K562 (cell line): ENCODE measurements around the gene ARHGAP23. TPM values are rescaled to one million over a fixed set of nuclear protein-coding genes. Genes with fewer than 3 reads are reported as not detected.

Experiments
- ATAC-seq: fragments of 200-7000 bp; cut with Tn5 transposase; 3 replicates; pipeline ENCODE4 v1.9.1; 2020; ENCODE audit warnings: moderate library complexity
- BruUV-seq: library from RNA; stranded (reverse); fragments of 400-500 nt; replicated peaks from 2 replicates; lab custom pipeline; 2021; lab: Mats Ljungman, UMichigan
- CTCF ChIA-PET: fragments of 300-600 bp; formaldehyde crosslinking; extraction: SDS; loops from one replicate; lab custom pipeline; 2021; ENCODE audit warnings: low intra/inter-chr PET ratio; lab: Yijun Ruan, JAX
- POLR2A ChIA-PET: fragments of 300-600, 350-650 bp; sonication (Branson Sonifier 250); formaldehyde crosslinking; extraction: SDS; loops from one replicate; lab custom pipeline; 2021; ENCODE audit warnings: antibody characterized with exemption, inconsistent platforms; lab: Yijun Ruan, JAX
- DNase-seq, 4 experiments: peaks; one replicate each; pipeline versions ENCODE4 v3.0.0 to v3.0.0-alpha.2; 2011 to 2018; ENCODE audit warnings: low spot score in 3 of 4, mixed read lengths in 3 of 4; ENCODE audit errors: extremely low read depth in 1 of 4
- FAIRE-seq: peaks from 2 replicates; lab custom pipeline; 2011; peaks lifted over from hg19 to GRCh38; lab: Jason Lieb, UNC
- H2AFZ ChIP-seq: 2 replicates; pipeline ENCODE4 v1.6.0; 2011; ENCODE audit warnings: low read depth, low read length, control low read depth, inconsistent platforms
- H3K27ac ChIP-seq: fragments of 200-600 bp; 3 replicates; pipeline ENCODE4 v1.8.0; 2011; ENCODE audit warnings: low read depth, mild to moderate bottlenecking, control low read depth, inconsistent platforms, low read length, moderate library complexity, mixed read lengths; ENCODE audit errors: extremely low read depth
- H3K27me3 ChIP-seq, 2 experiments: fragments of 300-600 bp in 1 of 2; 2 replicates in 1 of 2; 3 replicates in 1 of 2; pipeline versions ENCODE4 v1.6.0 to v1.8.0; 2011; ENCODE audit warnings: inconsistent platforms in 2 of 2, low read length in 2 of 2, mild to moderate bottlenecking in 1 of 2, mixed read lengths in 1 of 2, moderate library complexity in 1 of 2; ENCODE audit not compliant: control insufficient read depth in 2 of 2, insufficient read depth in 2 of 2
- H3K36me3 ChIP-seq: fragments of 300-600 bp; 3 replicates; pipeline ENCODE4 v1.8.0; 2011; ENCODE audit warnings: mild to moderate bottlenecking, low read length, inconsistent platforms; ENCODE audit not compliant: control insufficient read depth, insufficient read depth
- H3K4me1 ChIP-seq, 2 experiments: fragments of 200-600 bp in 1 of 2; replicated peaks in 1 of 2; 2 replicates in 1 of 2; 3 replicates in 1 of 2; pipeline versions ENCODE4 v1.5.1 to v1.8.0; 2011; ENCODE audit warnings: inconsistent platforms in 2 of 2, low read length in 2 of 2, mild to moderate bottlenecking in 1 of 2, mixed read lengths in 1 of 2, moderate library complexity in 1 of 2; ENCODE audit not compliant: control insufficient read depth in 2 of 2, insufficient read depth in 2 of 2
- H3K4me2 ChIP-seq: 2 replicates; pipeline ENCODE4 v1.6.1; 2011; ENCODE audit warnings: low read length, control low read depth, inconsistent platforms, mixed read lengths; ENCODE audit not compliant: insufficient read depth
- H3K4me3 ChIP-seq: fragments of 200-600 bp; sonication (generic), shearing (Covaris generic); 2 replicates; pipeline ENCODE4 v1.5.1; 2016; ENCODE audit warnings: control low read depth, inconsistent platforms
- H3K79me2 ChIP-seq: fragments of 200-600 bp; 3 replicates; pipeline ENCODE4 v1.8.0; 2011; ENCODE audit warnings: low read length, inconsistent platforms; ENCODE audit not compliant: control insufficient read depth, insufficient read depth
- H3K9ac ChIP-seq, 2 experiments: 2 replicates each; pipeline versions ENCODE4 v1.6.0 to v1.6.1; 2011; ENCODE audit warnings: low read depth in 2 of 2, low read length in 2 of 2, control low read depth in 1 of 2, inconsistent platforms in 1 of 2, mild to moderate bottlenecking in 1 of 2, mixed read lengths in 1 of 2; ENCODE audit not compliant: insufficient read depth in 1 of 2
- H3K9me1 ChIP-seq: one replicate; pipeline ENCODE4 v1.6.0; 2011; ENCODE audit warnings: inconsistent platforms, mild to moderate bottlenecking, low read length, moderate library complexity; ENCODE audit not compliant: control insufficient read depth, insufficient read depth
- H3K9me3 ChIP-seq: replicated peaks from 2 replicates; pipeline ENCODE4 v1.5.1; 2011; ENCODE audit warnings: low read depth, low read length, inconsistent platforms; ENCODE audit not compliant: control insufficient read depth, insufficient read depth
- H4K20me1 ChIP-seq: replicated peaks from 2 replicates; pipeline ENCODE4 v1.6.1; 2011; ENCODE audit warnings: low read length, inconsistent platforms, mixed read lengths; ENCODE audit not compliant: control insufficient read depth, insufficient read depth
- ESRRB ChIP-seq: fragments of 250-450 bp; sonication (Bioruptor Pico); IDR thresholded peaks from 2 replicates; pipeline ENCODE4 v1.5.0; 2020; ENCODE audit warnings: mild to moderate bottlenecking, moderate library complexity, borderline replicate concordance
- GABPA ChIP-seq: fragments of 200-800 bp; sonication (Bioruptor generic); conservative IDR thresholded peaks from 2 replicates; pipeline ENCODE4 v1.6.1; 2016; ENCODE audit warnings: low read depth, missing genetic modification characterization, missing compliant biosample characterization
- PHB ChIP-seq: fragments of 250-450 bp; sonication (Bioruptor Pico); IDR thresholded peaks from 2 replicates; pipeline ENCODE4 v1.5.0; 2021
- POLR2AphosphoS5 ChIP-seq: IDR thresholded peaks from 2 replicates; pipeline ENCODE4 v1.6.1; 2011; ENCODE audit warnings: mild to moderate bottlenecking, low read depth, low read length, moderate library complexity; ENCODE audit not compliant: control insufficient read depth, insufficient read depth
- RBM17 ChIP-seq: fragments of 200-400 bp; formaldehyde crosslinking; IDR thresholded peaks from 2 replicates; pipeline ENCODE4 v1.6.1; 2017; ENCODE audit warnings: low read depth, mild to moderate bottlenecking, low read length, borderline replicate concordance
- SMAD2 ChIP-seq: fragments of 150-350 bp; IDR thresholded peaks from 2 replicates; pipeline ENCODE4 v1.6.1; 2014; ENCODE audit warnings: low read depth, mild to moderate bottlenecking, low read length
- TBP ChIP-seq: optimal IDR thresholded peaks from 2 replicates; pipeline ENCODE3; 2011; ENCODE audit warnings: low read depth, low read length, improper control_type of control experiment
- U2AF1 ChIP-seq: fragments of 200-400 bp; formaldehyde crosslinking; optimal IDR thresholded peaks from 2 replicates; pipeline ENCODE3; 2017; ENCODE audit warnings: mild to moderate bottlenecking, low read depth, low read length, moderate library complexity
- ZFP1 ChIP-seq: fragments of 450-650 bp; formaldehyde crosslinking; IDR thresholded peaks from 2 replicates; pipeline ENCODE4 v1.4.0; 2020; ENCODE audit warnings: mild to moderate bottlenecking, mixed read lengths
- ZFPM2 ChIP-seq: fragments of 250-450 bp; sonication (Bioruptor Pico); IDR thresholded peaks from 2 replicates; pipeline ENCODE4 v1.5.1; 2022; ENCODE audit warnings: mild to moderate bottlenecking
- ZNF444 ChIP-seq: fragments of 250-450 bp; sonication (Bioruptor Pico); IDR thresholded peaks from 2 replicates; pipeline ENCODE4 v1.4.0; 2020; ENCODE audit warnings: mild to moderate bottlenecking, moderate library complexity
- ZNF445 ChIP-seq: fragments of 250-450 bp; sonication (Bioruptor Pico); IDR thresholded peaks from 2 replicates; pipeline ENCODE4 v1.4.0; 2020; ENCODE audit warnings: low read depth, mild to moderate bottlenecking, moderate library complexity
- ZNF696 ChIP-seq: fragments of 250-450 bp; sonication (Bioruptor Pico); conservative IDR thresholded peaks from 2 replicates; pipeline ENCODE4 v1.4.0; 2020; ENCODE audit warnings: mild to moderate bottlenecking, moderate library complexity
- WGBS: fragments of 100-300 bp; shearing (Covaris generic); methylation state at CpG from one replicate; pipeline ENCODE4 v1.1.6; 2016; ENCODE audit warnings: low coverage, mixed read lengths; ENCODE audit not compliant: insufficient coverage; ENCODE audit errors: missing lambda C conversion rate; 5-methylcytosine and 5-hydroxymethylcytosine counted together
- in situ Hi-C: fragments of 300-500 bp; cut with MboI; formaldehyde crosslinking; loops from 4 replicates; pipeline ENCODE4 v1.15.0; 2018; ENCODE audit warnings: inconsistent platforms, mixed read lengths
- intact Hi-C: fragments of 100-400 bp; cut with micrococcal nuclease; formaldehyde crosslinking; loops from 2 replicates; pipeline ENCODE4 v1.14.2; 2022
- polyA plus RNA-seq, 8 experiments: library from polyadenylated mRNA; depleted of rRNA in 4 of 8; stranded (reverse) in 5 of 8; unstranded in 3 of 8; fragments of >200 nt; fragmentation: Nextera tagmentation in 2 of 8; fragmentation: Illumina TruSeq in 1 of 8; extraction: Ambion mirVana in 2 of 8; extraction: Trizol in 1 of 8; gene quantifications; 2 replicates each; pipeline versions ENCODE4 v1.2.1 to v1.2.3, GENCODE V29; 2011 to 2014; ENCODE audit warnings: inconsistent platforms in 1 of 8, missing spikeins in 1 of 8
- total RNA-seq, 7 experiments: library from RNA; depleted of rRNA in 6 of 7; stranded (reverse); fragments of >200 nt in 6 of 7; fragmentation: Illumina TruSeq in 2 of 7; extraction: Trizol in 2 of 7; gene quantifications; 2 replicates each; pipeline versions ENCODE4 v1.2.1 to v1.2.3, GENCODE V29; 2011 to 2021; ENCODE audit warnings: low replicate concordance in 1 of 7
- TF ChIP-seq, protein P1 (sequence below): fragments of 250-450 bp; sonication (Bioruptor Pico); IDR thresholded peaks from 2 replicates; pipeline ENCODE4 v1.8.0; 2021; ENCODE audit warnings: moderate library complexity, mild to moderate bottlenecking, inconsistent platforms
- TF ChIP-seq, protein P2 (sequence below), 2 experiments: fragments of 450-650 bp in 1 of 2; IDR thresholded peaks; 2 replicates each; pipeline ENCODE4 v1.6.1; 2011 to 2017; ENCODE audit warnings: low read depth in 2 of 2, antibody characterized with exemption in 1 of 2, borderline replicate concordance in 1 of 2, low read length in 1 of 2, mild to moderate bottlenecking in 1 of 2, mixed read lengths in 1 of 2; ENCODE audit not compliant: control insufficient read depth in 1 of 2
- TF ChIP-seq, protein P3 (sequence below): fragments of 450-650 bp; IDR thresholded peaks from 2 replicates; pipeline ENCODE4 v1.7.1; 2018; ENCODE audit warnings: mild to moderate bottlenecking, low read depth; ENCODE audit not compliant: partially characterized antibody

ARHGAP23 gene
- total and polyA plus RNA-seq, 9 of the 15 experiments (the other 6 are each of a cell fraction or from before 2014, with no cell fraction given): 0.01 to 2.7 (median 0.70) TPM

DNA sequence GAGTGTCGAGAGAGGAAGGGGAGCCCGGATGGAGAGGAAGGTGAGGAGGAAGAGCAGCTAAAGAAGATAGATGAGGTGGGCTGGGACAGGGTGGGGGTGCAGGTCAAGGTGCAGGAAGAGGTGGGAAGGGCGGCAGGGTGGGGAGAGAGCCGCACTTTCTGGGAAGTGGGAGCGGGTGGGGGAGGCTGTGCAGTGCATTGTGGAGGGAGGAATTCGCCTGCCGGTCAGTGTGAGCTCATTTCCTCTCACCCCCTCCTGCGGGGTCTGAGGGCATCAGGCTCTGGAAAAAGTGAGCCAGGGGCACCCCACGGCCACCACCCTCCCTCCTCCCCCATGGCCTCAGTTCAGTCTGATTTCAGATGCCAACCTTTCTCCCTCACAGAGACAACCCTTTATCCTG is 2.5 kb upstream of the ARHGAP23 start:
- Histone ChIP-seq H2AFZ (no peak overlapping the region), H3K4me1 (peaks cover 0 to 17% of the 10 kb centered on the region in 2 experiments; a peak in 2 of 5 replicates), H4K20me1 (peaks cover 4% of the 10 kb centered on the region; the same call in 1 of the 2 replicates), H3K9me1 (no peaks in the 10 kb centered on the region), H3K27ac (no peak overlapping the region), H3K36me3 (no peaks in the 10 kb centered on the region), H3K4me3 (no peak overlapping the region), H3K9me3 (no peaks in the 10 kb centered on the region), H3K27me3 (peaks cover 7 to 42% of the 10 kb centered on the region in 2 experiments; a peak in 4 of 5 replicates), H3K4me2 (no peak overlapping the region), H3K9ac (no peak overlapping the region), H3K79me2 (no peaks in the 10 kb centered on the region)
- DNase-seq (no peak), FAIRE-seq (no peak), ATAC-seq (no peak)
- no TSS peak for BruUV-seq
- ChIA-PET POLR2A (interaction anchor here (1.0 kb wide), 1 partner anchor 77 kb away, joined by 6 read pairs; no protein-coding TSS in a partner anchor), CTCF (no interaction called here)
- 0% methylated on average over 3 of the region's 9 CpGs for WGBS
- intact Hi-C loops (no loop called here), in situ Hi-C loops (no loop called here)
- TF ChIP-seq PHB (CRISPR knock-in tag): no peak
- TF ChIP-seq SMAD2: no peak
- TF ChIP-seq RBM17: no peak
- TF ChIP-seq TBP: no peak
- no peak for TF ChIP-seq GABPA (tag)
- TF ChIP-seq ZNF444 (CRISPR knock-in tag): no peak
- TF ChIP-seq, protein P1, sequence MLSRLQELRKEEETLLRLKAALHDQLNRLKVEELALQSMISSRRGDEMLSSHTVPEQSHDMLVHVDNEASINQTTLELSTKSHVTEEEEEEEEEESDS: no peak
- TF ChIP-seq, protein P2, sequence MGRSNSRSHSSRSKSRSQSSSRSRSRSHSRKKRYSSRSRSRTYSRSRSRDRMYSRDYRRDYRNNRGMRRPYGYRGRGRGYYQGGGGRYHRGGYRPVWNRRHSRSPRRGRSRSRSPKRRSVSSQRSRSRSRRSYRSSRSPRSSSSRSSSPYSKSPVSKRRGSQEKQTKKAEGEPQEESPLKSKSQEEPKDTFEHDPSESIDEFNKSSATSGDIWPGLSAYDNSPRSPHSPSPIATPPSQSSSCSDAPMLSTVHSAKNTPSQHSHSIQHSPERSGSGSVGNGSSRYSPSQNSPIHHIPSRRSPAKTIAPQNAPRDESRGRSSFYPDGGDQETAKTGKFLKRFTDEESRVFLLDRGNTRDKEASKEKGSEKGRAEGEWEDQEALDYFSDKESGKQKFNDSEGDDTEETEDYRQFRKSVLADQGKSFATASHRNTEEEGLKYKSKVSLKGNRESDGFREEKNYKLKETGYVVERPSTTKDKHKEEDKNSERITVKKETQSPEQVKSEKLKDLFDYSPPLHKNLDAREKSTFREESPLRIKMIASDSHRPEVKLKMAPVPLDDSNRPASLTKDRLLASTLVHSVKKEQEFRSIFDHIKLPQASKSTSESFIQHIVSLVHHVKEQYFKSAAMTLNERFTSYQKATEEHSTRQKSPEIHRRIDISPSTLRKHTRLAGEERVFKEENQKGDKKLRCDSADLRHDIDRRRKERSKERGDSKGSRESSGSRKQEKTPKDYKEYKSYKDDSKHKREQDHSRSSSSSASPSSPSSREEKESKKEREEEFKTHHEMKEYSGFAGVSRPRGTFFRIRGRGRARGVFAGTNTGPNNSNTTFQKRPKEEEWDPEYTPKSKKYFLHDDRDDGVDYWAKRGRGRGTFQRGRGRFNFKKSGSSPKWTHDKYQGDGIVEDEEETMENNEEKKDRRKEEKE (IDR thresholded peaks at IDR 0.05; ENCODE audit: borderline replicate concordance in 1 of 2, control insufficient read depth in 1 of 2, low read depth in 2 of 2, low read length in 1 of 2): no peak
- no peak for TF ChIP-seq ZFP1 (CRISPR knock-in tag)
- no peak for TF ChIP-seq ZNF445
- no peak for TF ChIP-seq POLR2AphosphoS5
- TF ChIP-seq, protein P3, sequence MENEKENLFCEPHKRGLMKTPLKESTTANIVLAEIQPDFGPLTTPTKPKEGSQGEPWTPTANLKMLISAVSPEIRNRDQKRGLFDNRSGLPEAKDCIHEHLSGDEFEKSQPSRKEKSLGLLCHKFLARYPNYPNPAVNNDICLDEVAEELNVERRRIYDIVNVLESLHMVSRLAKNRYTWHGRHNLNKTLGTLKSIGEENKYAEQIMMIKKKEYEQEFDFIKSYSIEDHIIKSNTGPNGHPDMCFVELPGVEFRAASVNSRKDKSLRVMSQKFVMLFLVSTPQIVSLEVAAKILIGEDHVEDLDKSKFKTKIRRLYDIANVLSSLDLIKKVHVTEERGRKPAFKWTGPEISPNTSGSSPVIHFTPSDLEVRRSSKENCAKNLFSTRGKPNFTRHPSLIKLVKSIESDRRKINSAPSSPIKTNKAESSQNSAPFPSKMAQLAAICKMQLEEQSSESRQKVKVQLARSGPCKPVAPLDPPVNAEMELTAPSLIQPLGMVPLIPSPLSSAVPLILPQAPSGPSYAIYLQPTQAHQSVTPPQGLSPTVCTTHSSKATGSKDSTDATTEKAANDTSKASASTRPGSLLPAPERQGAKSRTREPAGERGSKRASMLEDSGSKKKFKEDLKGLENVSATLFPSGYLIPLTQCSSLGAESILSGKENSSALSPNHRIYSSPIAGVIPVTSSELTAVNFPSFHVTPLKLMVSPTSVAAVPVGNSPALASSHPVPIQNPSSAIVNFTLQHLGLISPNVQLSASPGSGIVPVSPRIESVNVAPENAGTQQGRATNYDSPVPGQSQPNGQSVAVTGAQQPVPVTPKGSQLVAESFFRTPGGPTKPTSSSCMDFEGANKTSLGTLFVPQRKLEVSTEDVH: no peak
- no peak for TF ChIP-seq U2AF1
- TF ChIP-seq ESRRB (CRISPR knock-in tag): no peak
- TF ChIP-seq ZFPM2 (CRISPR knock-in tag): no peak
- no peak for TF ChIP-seq ZNF696 (CRISPR knock-in tag)
